H9 (cell line): ENCODE data around the gene C3orf52. TPM values are rescaled to one million over a fixed set of nuclear protein-coding genes. Genes with fewer than 3 reads are reported as not detected.

Experiments
- DNase-seq: peaks from one replicate; pipeline ENCODE4 v3.0.0-alpha.2; 2017
- H2AFZ ChIP-seq: one replicate; pipeline ENCODE4 v1.6.1; 2013; ENCODE audit warnings: mild to moderate bottlenecking, low read length, control low read depth, moderate library complexity
- H2AK5ac ChIP-seq: 2 replicates; pipeline ENCODE4 v1.6.1; 2013; ENCODE audit warnings: low read length, control low read depth, mixed read lengths; ENCODE audit not compliant: insufficient read length
- H2BK120ac ChIP-seq: one replicate; pipeline ENCODE4 v1.6.1; 2013; ENCODE audit warnings: low read depth, mild to moderate bottlenecking, low read length, control low read depth, inconsistent platforms; ENCODE audit not compliant: poor library complexity, severe bottlenecking
- H2BK12ac ChIP-seq: 2 replicates; pipeline ENCODE4 v1.6.1; 2013; ENCODE audit warnings: low read length, control low read depth, mixed read lengths, low read depth; ENCODE audit not compliant: insufficient read length
- H2BK15ac ChIP-seq: 2 replicates; pipeline ENCODE4 v1.6.1; 2013; ENCODE audit warnings: low read depth, low read length, control low read depth
- H2BK20ac ChIP-seq: one replicate; pipeline ENCODE4 v1.6.1; 2013; ENCODE audit warnings: low read depth, mild to moderate bottlenecking, low read length, control low read depth, inconsistent platforms; ENCODE audit not compliant: poor library complexity, severe bottlenecking
- H2BK5ac ChIP-seq: 2 replicates; pipeline ENCODE4 v1.6.1; 2013; ENCODE audit warnings: low read length, control low read depth, mixed read lengths; ENCODE audit not compliant: insufficient read length
- H3K14ac ChIP-seq: 2 replicates; pipeline ENCODE4 v1.6.1; 2013; ENCODE audit warnings: low read length, control low read depth; ENCODE audit not compliant: insufficient read depth
- H3K18ac ChIP-seq: 2 replicates; pipeline ENCODE4 v1.6.1; 2013; ENCODE audit warnings: low read depth, mild to moderate bottlenecking, mixed read lengths, low read length, control low read depth; ENCODE audit not compliant: insufficient read length
- H3K23ac ChIP-seq: 2 replicates; pipeline ENCODE4 v1.6.1; 2013; ENCODE audit warnings: low read length, control low read depth, mixed read lengths, low read depth; ENCODE audit not compliant: insufficient read length
- H3K23me2 ChIP-seq: 2 replicates; pipeline ENCODE4 v1.6.1; 2013; ENCODE audit warnings: low read depth, mild to moderate bottlenecking, mixed read lengths, low read length, control low read depth; ENCODE audit not compliant: insufficient read length, poor library complexity, severe bottlenecking
- H3K27ac ChIP-seq: 2 replicates; pipeline ENCODE4 v1.5.1; 2013; ENCODE audit warnings: low read length, control low read depth, mixed read lengths, low read depth; ENCODE audit not compliant: insufficient read length
- H3K27me3 ChIP-seq: 2 replicates; pipeline ENCODE4 v1.6.1; 2013; ENCODE audit warnings: low read length, control low read depth, inconsistent platforms; ENCODE audit not compliant: insufficient read depth
- H3K4ac ChIP-seq: 2 replicates; pipeline ENCODE4 v1.6.1; 2013; ENCODE audit warnings: low read depth, mild to moderate bottlenecking, control low read depth, inconsistent platforms, low read length, moderate library complexity
- H3K4me1 ChIP-seq: 2 replicates; pipeline ENCODE4 v1.6.1; 2013; ENCODE audit warnings: low read length, control low read depth, inconsistent platforms; ENCODE audit not compliant: insufficient read depth
- H3K4me2 ChIP-seq: 2 replicates; pipeline ENCODE4 v1.6.1; 2013; ENCODE audit warnings: low read length, control low read depth, mixed read lengths; ENCODE audit not compliant: insufficient read length, insufficient read depth
- H3K56ac ChIP-seq: 2 replicates; pipeline ENCODE4 v1.6.1; 2013; ENCODE audit warnings: low read depth, mild to moderate bottlenecking, mixed read lengths, low read length, control low read depth; ENCODE audit not compliant: insufficient read length
- H3K79me1 ChIP-seq: 2 replicates; pipeline ENCODE4 v1.6.1; 2013; ENCODE audit warnings: low read depth, mild to moderate bottlenecking, moderate library complexity, low read length, control low read depth, inconsistent platforms; ENCODE audit not compliant: insufficient read depth, poor library complexity, severe bottlenecking
- H3K79me2 ChIP-seq: 2 replicates; pipeline ENCODE4 v1.6.1; 2013; ENCODE audit warnings: low read length, control low read depth, inconsistent platforms; ENCODE audit not compliant: insufficient read depth
- H3K9ac ChIP-seq: 2 replicates; pipeline ENCODE4 v1.6.1; 2013; ENCODE audit warnings: low read length, control low read depth, mixed read lengths; ENCODE audit not compliant: insufficient read length; ENCODE audit errors: extremely low read depth
- H3K9me3 ChIP-seq: one replicate; pipeline ENCODE4 v1.6.1; 2013; ENCODE audit warnings: low read depth, low read length, inconsistent platforms; ENCODE audit not compliant: control insufficient read depth
- H3T11ph ChIP-seq: one replicate; pipeline ENCODE4 v1.6.1; 2013; ENCODE audit warnings: mild to moderate bottlenecking, low read length, control low read depth, inconsistent platforms
- H4K20me1 ChIP-seq: one replicate; pipeline ENCODE4 v1.6.1; 2013; ENCODE audit not compliant: control insufficient read depth, insufficient read length, insufficient read depth
- H4K5ac ChIP-seq: 2 replicates; pipeline ENCODE4 v1.6.1; 2013; ENCODE audit warnings: low read depth, mild to moderate bottlenecking, mixed read lengths, low read length, control low read depth; ENCODE audit not compliant: insufficient read length
- H4K8ac ChIP-seq: replicated peaks from 2 replicates; pipeline ENCODE4 v1.6.1; 2013; ENCODE audit warnings: low read length, control low read depth, mixed read lengths, low read depth; ENCODE audit not compliant: insufficient read length
- H4K91ac ChIP-seq: 2 replicates; pipeline ENCODE4 v1.6.1; 2013; ENCODE audit warnings: low read depth, mild to moderate bottlenecking, moderate library complexity, mixed read lengths, low read length, control low read depth; ENCODE audit not compliant: insufficient read length
- H3K27ac Mint-ChIP-seq, 3 experiments: 2 replicates in 2 of 3; 3 replicates in 1 of 3; pipeline ENCODE4 v1.8.0; 2020 to 2021; ENCODE audit warnings: mixed read lengths in 3 of 3, mild to moderate bottlenecking in 1 of 3, moderate library complexity in 1 of 3
- H3K27me3 Mint-ChIP-seq: 2 replicates; pipeline ENCODE4 v1.8.0; 2021; ENCODE audit warnings: low read depth, mild to moderate bottlenecking, moderate library complexity, mixed read lengths
- H3K36me3 Mint-ChIP-seq, 3 experiments: 2 replicates in 2 of 3; 3 replicates in 1 of 3; pipeline ENCODE4 v1.8.0; 2020 to 2021; ENCODE audit warnings: low read depth in 3 of 3, mixed read lengths in 3 of 3; ENCODE audit not compliant: insufficient read depth in 1 of 3
- H3K4me1 Mint-ChIP-seq, 2 experiments: 2 replicates each; pipeline ENCODE4 v1.8.0; 2020; ENCODE audit warnings: mixed read lengths in 2 of 2
- H3K4me3 Mint-ChIP-seq, 2 experiments: 2 replicates in 1 of 2; 3 replicates in 1 of 2; pipeline ENCODE4 v1.8.0; 2020 to 2021; ENCODE audit warnings: mild to moderate bottlenecking in 2 of 2, mixed read lengths in 2 of 2, moderate library complexity in 1 of 2
- H3K9me3 Mint-ChIP-seq, 2 experiments: 2 replicates in 1 of 2; 3 replicates in 1 of 2; pipeline ENCODE4 v1.8.0; 2020; ENCODE audit warnings: mild to moderate bottlenecking in 2 of 2, mixed read lengths in 2 of 2, moderate library complexity in 1 of 2
- WGBS: extraction: QIAGEN DNeasy Blood & Tissue Kit; methylation state at CpG from one replicate; pipeline ENCODE4 v1.1.7; 2013; ENCODE audit warnings: missing lambda C conversion rate, low lambda C conversion rate, mixed read lengths; ENCODE audit not compliant: insufficient read length; ENCODE audit errors: extremely low coverage; 5-methylcytosine and 5-hydroxymethylcytosine counted together
- total RNA-seq: library from RNA; stranded (reverse); gene quantifications from 2 replicates; pipeline ENCODE4 v1.2.1, GENCODE V29; 2021
- TF ChIP-seq, protein P1 (sequence below): fragments of 200-600 bp; sonication (generic); conservative IDR thresholded peaks from 3 replicates; pipeline ENCODE4 v1.8.0; 2021; ENCODE audit warnings: antibody characterized with exemption, mild to moderate bottlenecking

The C3orf52 gene
- total RNA-seq, 1 experiment from 2014 or later = 11.2 TPM

DNA sequence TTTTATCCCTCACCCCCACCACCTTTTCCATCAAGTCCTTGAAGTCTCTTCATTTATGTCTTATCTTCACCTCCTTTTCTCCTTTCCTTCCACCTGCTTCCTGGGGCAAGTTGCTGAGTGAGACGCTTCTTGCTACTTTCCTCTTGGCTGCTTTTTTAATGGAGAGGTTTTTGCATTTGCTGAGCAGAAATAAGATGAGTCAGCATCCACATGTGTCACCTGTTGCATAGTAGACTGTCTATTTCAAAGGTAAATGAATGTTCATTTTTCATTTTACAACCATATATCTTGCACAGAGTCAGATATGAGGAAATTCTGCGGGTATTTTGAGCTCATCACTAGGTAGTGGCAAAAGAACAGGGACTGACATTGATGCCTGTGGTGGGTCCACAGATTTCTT, 18.6 kb downstream of the C3orf52 start:
- H3K4me2 ChIP-seq = no peak overlapping the region
- H3K56ac ChIP-seq = no peak overlapping the region
- no peak overlapping the region for H3K23ac ChIP-seq
- no peak overlapping the region for H3K4ac ChIP-seq
- no peaks in the 10 kb centered on the region for H3K79me1 ChIP-seq
- no peak overlapping the region for H3T11ph ChIP-seq
- no peaks in the 10 kb centered on the region for H3K4me1 ChIP-seq
- H2BK120ac ChIP-seq = no peak overlapping the region
- H3K18ac ChIP-seq = no peak overlapping the region
- Mint-ChIP-seq H3K4me3 (no peak overlapping the region), H3K9me3 (no peaks in the 10 kb centered on the region), H3K4me1 (peaks cover 7 to 8% of the 10 kb centered on the region in 2 experiments), H3K27me3 (no peaks in the 10 kb centered on the region), H3K36me3 (peaks cover 3 to 14% (median 6%) of the 10 kb centered on the region in 3 experiments; a peak in 5 of 7 replicates), H3K27ac (no peak overlapping the region)
- H3K9me3 ChIP-seq = no peaks in the 10 kb centered on the region
- no peak overlapping the region for H4K91ac ChIP-seq
- H3K9ac ChIP-seq = no peak overlapping the region
- no peak overlapping the region for H2BK12ac ChIP-seq
- H3K14ac ChIP-seq = no peak overlapping the region
- no peak overlapping the region for H2BK20ac ChIP-seq
- WGBS = no CpG with 5 or more reads among the region's 2 CpGs
- no peak overlapping the region for H3K27ac ChIP-seq
- H2BK5ac ChIP-seq = no peak overlapping the region
- no peaks in the 10 kb centered on the region for H4K20me1 ChIP-seq
- no peak overlapping the region for H4K8ac ChIP-seq
- no peak overlapping the region for H4K5ac ChIP-seq
- H3K23me2 ChIP-seq = no peaks in the 10 kb centered on the region
- no peak for DNase-seq
- H3K27me3 ChIP-seq = no peaks in the 10 kb centered on the region
- TF ChIP-seq, protein P1, sequence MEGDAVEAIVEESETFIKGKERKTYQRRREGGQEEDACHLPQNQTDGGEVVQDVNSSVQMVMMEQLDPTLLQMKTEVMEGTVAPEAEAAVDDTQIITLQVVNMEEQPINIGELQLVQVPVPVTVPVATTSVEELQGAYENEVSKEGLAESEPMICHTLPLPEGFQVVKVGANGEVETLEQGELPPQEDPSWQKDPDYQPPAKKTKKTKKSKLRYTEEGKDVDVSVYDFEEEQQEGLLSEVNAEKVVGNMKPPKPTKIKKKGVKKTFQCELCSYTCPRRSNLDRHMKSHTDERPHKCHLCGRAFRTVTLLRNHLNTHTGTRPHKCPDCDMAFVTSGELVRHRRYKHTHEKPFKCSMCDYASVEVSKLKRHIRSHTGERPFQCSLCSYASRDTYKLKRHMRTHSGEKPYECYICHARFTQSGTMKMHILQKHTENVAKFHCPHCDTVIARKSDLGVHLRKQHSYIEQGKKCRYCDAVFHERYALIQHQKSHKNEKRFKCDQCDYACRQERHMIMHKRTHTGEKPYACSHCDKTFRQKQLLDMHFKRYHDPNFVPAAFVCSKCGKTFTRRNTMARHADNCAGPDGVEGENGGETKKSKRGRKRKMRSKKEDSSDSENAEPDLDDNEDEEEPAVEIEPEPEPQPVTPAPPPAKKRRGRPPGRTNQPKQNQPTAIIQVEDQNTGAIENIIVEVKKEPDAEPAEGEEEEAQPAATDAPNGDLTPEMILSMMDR = no peak
- no peaks in the 10 kb centered on the region for H3K79me2 ChIP-seq
- no peak overlapping the region for H2AK5ac ChIP-seq
- H2BK15ac ChIP-seq = no peak overlapping the region
- no peak overlapping the region for H2AFZ ChIP-seq
